Gastroesophageal sphincter (tissue), 4 donors: ENCODE measurements around the gene ACOT11. TPM values are rescaled to one million over a fixed set of nuclear protein-coding genes. Genes with fewer than 3 reads are reported as not detected.

Experiments
- ATAC-seq: fragments of 150-250 bp; one replicate; pipeline ENCODE4 v1.9.1; 2016; ENCODE audit warnings: mild to moderate bottlenecking, moderate library complexity
- H3K27ac ChIP-seq, 4 donors: fragments of 200-600 bp; sonication (generic) in 3 of 4; 1 replicate in 3 of 4; 2 replicates in 1 of 4; pipeline ENCODE4 v1.5.1; 2016 to 2019
- H3K27me3 ChIP-seq: fragments of 200-600 bp; sonication (generic); one replicate; pipeline ENCODE4 v1.5.1; 2019
- H3K36me3 ChIP-seq, 2 donors: fragments of 200-600 bp; sonication (generic); one replicate each; pipeline ENCODE4 v1.5.1; 2019; ENCODE audit warnings: control low read depth in 1 of 2
- H3K4me1 ChIP-seq, 3 donors: fragments of 200-600 bp; sonication (generic); 1 replicate in 2 of 3; 2 replicates in 1 of 3; pipeline ENCODE4 v1.5.1; 2016 to 2019; ENCODE audit warnings: control low read depth in 2 of 3
- H3K4me3 ChIP-seq, 2 donors: fragments of 200-600 bp; sonication (generic); one replicate each; pipeline ENCODE4 v1.5.1; 2019; ENCODE audit warnings: mild to moderate bottlenecking in 1 of 2, moderate library complexity in 1 of 2
- H3K9me3 ChIP-seq, 3 donors: fragments of 200-600 bp; sonication (generic); one replicate each; pipeline ENCODE4 v1.5.1; 2017 to 2019; ENCODE audit warnings: control low read depth in 2 of 3
- CTCF ChIP-seq, 4 experiments: fragments of 200-600 bp in 2 of 4; fragments of 450-650 bp in 2 of 4; sonication (generic) in 1 of 4; IDR thresholded peaks; one replicate each; pipeline ENCODE4 v1.5.1; 2017 to 2019; ENCODE audit warnings: antibody characterized with exemption in 4 of 4, mild to moderate bottlenecking in 2 of 4, moderate library complexity in 2 of 4
- EP300 ChIP-seq: sonication (generic); formaldehyde crosslinking; IDR thresholded peaks from one replicate; pipeline ENCODE4 v1.6.1; 2017; ENCODE audit warnings: antibody characterized with exemption, mild to moderate bottlenecking
- POLR2A ChIP-seq, 2 donors: fragments of 450-650 bp; IDR thresholded peaks; one replicate each; pipeline ENCODE4 v1.6.1; 2017; ENCODE audit warnings: antibody characterized with exemption in 2 of 2, mild to moderate bottlenecking in 2 of 2, moderate library complexity in 1 of 2
- POLR2AphosphoS5 ChIP-seq: sonication (generic); formaldehyde crosslinking; IDR thresholded peaks from one replicate; pipeline ENCODE4 v1.6.1; 2017; ENCODE audit warnings: antibody characterized with exemption
- WGBS, 2 donors: methylation state at CpG; one replicate each; pipeline ENCODE4 v1.1.5; 2018; ENCODE audit warnings: low coverage in 1 of 2; 5-methylcytosine and 5-hydroxymethylcytosine counted together
- total RNA-seq, 4 donors: library from RNA; depleted of rRNA; stranded (reverse); fragments of >200 nt; gene quantifications; one replicate each; pipeline ENCODE4 v1.1.0, GENCODE V29; 2016

The ACOT11 gene
- total RNA-seq, 4 donors from 2014 or later, result 4.4 to 40.5 (median 10.9) TPM

GRCh38 chr1:54582566-54583306 is 34.7 kb downstream of the ACOT11 start:
- no peaks in the 10 kb centered on the region for H3K27me3 ChIP-seq
- 64 to 86% methylated on average over 6 to 7 of the region's 19 CpGs for WGBS, 2 donors
- TF ChIP-seq POLR2AphosphoS5 (no peak), CTCF (IDR thresholded peaks at IDR 0.05) (no peak), POLR2A (IDR thresholded peaks at IDR 0.05) (no peak), EP300 (no peak)
- no peaks in the 10 kb centered on the region for H3K9me3 ChIP-seq
- H3K27ac ChIP-seq, result peak overlapping the region; percentile 74 to 93 (median 88)
- H3K4me1 ChIP-seq, result peaks cover 7 to 66% (median 11%) of the 10 kb centered on the region in 3 donors
- H3K36me3 ChIP-seq, result peaks cover 0 to 17% of the 10 kb centered on the region in 2 donors
- H3K4me3 ChIP-seq, result no peak overlapping the region
- no peak for ATAC-seq

- H3K4me1 ChIP-seq, result peaks cover 7 to 60% (median 11%) of the 10 kb centered on the region in 3 donors
- peaks cover 0 to 19% of the 10 kb centered on the region in 2 donors for H3K36me3 ChIP-seq
- no peak for ATAC-seq
- H3K4me3 ChIP-seq, result no peak overlapping the region
- H3K27ac ChIP-seq, result peak overlapping the region in 3 of 4 donors; percentile 85 to 93 (median 92)
- H3K9me3 ChIP-seq, result no peaks in the 10 kb centered on the region
- TF ChIP-seq EP300 (no peak), POLR2AphosphoS5 (no peak), POLR2A (IDR thresholded peaks at IDR 0.05) (no peak), CTCF (IDR thresholded peaks at IDR 0.05) (no peak)
- H3K27me3 ChIP-seq, result no peaks in the 10 kb centered on the region
- WGBS, 2 donors, result 60% methylated on average over 1 of the region's 3 CpGs; no CpG with 5 or more reads in 1 of the 2 donors
Observed at GRCh38 chr1:54583307-54583686, 35.3 kb downstream of the ACOT11 start.

- WGBS, 2 donors, result 60% methylated on average over 1 of the region's 2 CpGs; no CpG with 5 or more reads in 1 of the 2 donors
- Histone ChIP-seq H3K27ac (peak overlapping the region in 1 of 4 donors; percentile 92), H3K4me3 (no peak overlapping the region), H3K36me3 (peaks cover 0 to 23% of the 10 kb centered on the region in 2 donors), H3K27me3 (no peaks in the 10 kb centered on the region), H3K9me3 (no peaks in the 10 kb centered on the region), H3K4me1 (peaks cover 7 to 54% (median 11%) of the 10 kb centered on the region in 3 donors)
- TF ChIP-seq POLR2A (IDR thresholded peaks at IDR 0.05), result no peak
- TF ChIP-seq EP300, result no peak
- TF ChIP-seq POLR2AphosphoS5, result no peak
- TF ChIP-seq CTCF (IDR thresholded peaks at IDR 0.05), result no peak
- ATAC-seq, result no peak
Observed at GRCh38 chr1:54583871-54584270, 35.8 kb downstream of the ACOT11 start.

GRCh38 chr1:54584575-54584974 is 36.5 kb downstream of the ACOT11 start:
- peaks cover 0 to 26% of the 10 kb centered on the region in 2 donors for H3K36me3 ChIP-seq
- H3K27me3 ChIP-seq, result no peaks in the 10 kb centered on the region
- no peaks in the 10 kb centered on the region for H3K9me3 ChIP-seq
- H3K4me3 ChIP-seq, result no peak overlapping the region
- H3K4me1 ChIP-seq, result peaks cover 4 to 47% (median 11%) of the 10 kb centered on the region in 3 donors
- peak overlapping the region in 1 of 4 donors; percentile 92 for H3K27ac ChIP-seq
- no peak for ATAC-seq
- WGBS, 2 donors, result 91 to 93% methylated on average over 3 to 7 of the region's 17 CpGs
- TF ChIP-seq POLR2AphosphoS5, result no peak
- TF ChIP-seq POLR2A (IDR thresholded peaks at IDR 0.05), result no peak
- TF ChIP-seq EP300, result no peak
- no peak for TF ChIP-seq CTCF (IDR thresholded peaks at IDR 0.05)
